RWPE2 (cell line): ENCODE measurements around the gene SOCS2.
A peak's percentile ranks its signal among the peaks of the same experiment; 100 is the strongest.
"Not testable (repeated sequence)": the region's sequence is repeated elsewhere in the genome, so short reads cannot be mapped to it uniquely, and the experiment has no call there.

Experiments used
- ATAC-seq: fragments of 200-7000 bp; cut with Tn5 transposase; 3 replicates; pipeline ENCODE4 v1.9.1; 2021; ENCODE audit warnings: low read depth
- DNase-seq: peaks from one replicate; pipeline ENCODE4 v3.0.0-alpha.2; 2020; ENCODE audit warnings: low spot score
- H3K27ac ChIP-seq: fragments of 450-650 bp; 2 replicates; pipeline ENCODE4 v1.5.1; 2017; ENCODE audit warnings: mild to moderate bottlenecking; ENCODE audit not compliant: poor library complexity, severe bottlenecking
- H3K27me3 ChIP-seq: fragments of 250-450 bp; sonication (Bioruptor Pico); 2 replicates; pipeline ENCODE4 v1.5.1; 2021; ENCODE audit warnings: mild to moderate bottlenecking, moderate library complexity; ENCODE audit not compliant: insufficient read depth, poor library complexity, severe bottlenecking
- H3K36me3 ChIP-seq: fragments of 250-450 bp; sonication (Bioruptor Pico); 2 replicates; pipeline ENCODE4 v1.5.1; 2020; ENCODE audit warnings: low read depth, mild to moderate bottlenecking, moderate library complexity
- H3K4me1 ChIP-seq: fragments of 250-450 bp; sonication (Bioruptor Pico); 2 replicates; pipeline ENCODE4 v1.5.1; 2021; ENCODE audit warnings: mild to moderate bottlenecking, moderate library complexity; ENCODE audit not compliant: insufficient read depth, poor library complexity, severe bottlenecking
- H3K4me3 ChIP-seq: fragments of 250-450 bp; sonication (Bioruptor Pico); 2 replicates; pipeline ENCODE4 v1.5.1; 2021; ENCODE audit warnings: mild to moderate bottlenecking, moderate library complexity; ENCODE audit not compliant: severe bottlenecking
- H3K9me3 ChIP-seq: fragments of 250-450 bp; sonication (Bioruptor Pico); 2 replicates; pipeline ENCODE4 v1.5.1; 2021; ENCODE audit warnings: mild to moderate bottlenecking, moderate library complexity; ENCODE audit not compliant: severe bottlenecking
- CTCF ChIP-seq: fragments of 450-650 bp; IDR thresholded peaks from one replicate; pipeline ENCODE4 v1.5.1; 2017; ENCODE audit warnings: mild to moderate bottlenecking, moderate library complexity; ENCODE audit not compliant: poor library complexity, severe bottlenecking

The SOCS2 gene

DNA sequence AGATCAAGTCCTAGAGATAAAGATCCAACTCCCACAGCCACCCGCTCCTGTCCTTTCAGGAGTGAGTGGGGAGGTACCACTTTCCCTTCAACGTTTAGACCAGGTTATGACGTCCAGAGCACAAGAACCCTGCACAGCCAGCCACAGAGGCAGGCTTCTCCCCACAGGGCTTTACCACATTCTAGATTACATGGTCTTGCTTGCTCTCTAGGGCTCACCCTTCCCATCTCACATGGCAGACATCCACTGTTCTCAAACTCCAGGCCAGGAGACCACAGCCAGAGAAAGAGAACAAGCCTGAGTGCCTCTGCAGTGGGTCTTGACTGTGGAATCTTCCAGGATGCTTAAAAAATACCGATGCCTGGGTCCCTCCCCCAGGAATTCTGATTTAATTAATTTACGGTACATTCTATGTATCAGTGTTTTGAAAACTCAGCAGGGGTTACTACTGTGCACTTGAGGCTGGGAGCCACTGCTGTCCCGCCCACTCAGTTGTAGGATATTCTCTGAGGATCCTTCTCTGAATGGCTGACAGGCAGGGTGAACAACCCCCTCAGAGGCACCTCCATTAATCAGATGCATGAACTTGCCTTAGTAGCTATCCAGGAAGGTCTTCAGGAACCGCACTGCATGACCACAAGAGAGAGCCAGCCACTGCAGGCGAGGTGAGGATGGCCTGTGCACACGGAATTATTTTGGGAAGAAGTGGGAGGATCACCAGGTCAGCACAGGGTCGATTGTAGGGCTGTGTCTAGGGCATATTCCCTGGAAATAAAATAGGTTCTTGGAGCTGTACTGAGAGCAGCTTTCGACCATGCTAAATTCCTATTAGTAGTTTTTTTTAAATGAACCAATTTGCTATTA is 21.5 kb upstream of the SOCS2 start:
- Histone ChIP-seq H3K36me3 (no peaks in the 10 kb centered on the region), H3K4me3 (no peak overlapping the region), H3K9me3 (no peaks in the 10 kb centered on the region), H3K27me3 (no peaks in the 10 kb centered on the region), H3K27ac (no peak overlapping the region), H3K4me1 (no peaks in the 10 kb centered on the region)
- no peak for TF ChIP-seq CTCF
- ATAC-seq = no peak
- DNase-seq = no peak

GRCh38 chr12:93552427-93552826 is 20.0 kb upstream of the SOCS2 start:
- ATAC-seq (no peak), DNase-seq (no peak)

GRCh38 chr12:93557879-93558278 is 14.6 kb upstream of the SOCS2 start:
- not testable (repeated sequence) for H3K4me3 ChIP-seq, H3K4me1 ChIP-seq, H3K36me3 ChIP-seq, H3K9me3 ChIP-seq, DNase-seq, H3K27me3 ChIP-seq, H3K27ac ChIP-seq, ATAC-seq

More at GRCh38 chr12:93552427-93552826, 20.0 kb upstream of the SOCS2 start:
- Histone ChIP-seq H3K27me3 (no peaks in the 10 kb centered on the region), H3K4me1 (no peaks in the 10 kb centered on the region), H3K36me3 (no peaks in the 10 kb centered on the region), H3K4me3 (no peak overlapping the region), H3K27ac (no peak overlapping the region), H3K9me3 (no peaks in the 10 kb centered on the region)
- no peak for TF ChIP-seq CTCF

DNA sequence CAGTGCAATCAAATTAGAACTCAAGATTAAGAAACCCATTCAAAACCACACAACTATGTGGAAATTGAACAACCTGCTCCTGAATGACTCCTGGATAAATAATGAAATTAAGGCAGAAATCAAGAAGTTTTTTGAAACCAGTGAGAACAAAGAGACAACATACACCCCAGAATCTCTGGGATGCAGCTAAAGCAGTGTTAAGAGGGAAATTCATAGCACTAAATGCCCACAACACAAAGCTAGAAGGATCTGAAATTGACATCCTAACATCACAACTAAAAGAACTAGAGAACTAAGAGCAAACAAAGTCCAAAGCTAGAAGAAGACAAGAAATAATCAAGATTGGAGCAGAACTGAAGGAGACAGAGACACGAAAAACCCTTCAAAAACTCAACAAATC is 13.8 kb upstream of the SOCS2 start:
- H3K4me1 ChIP-seq, H3K27ac ChIP-seq, H3K36me3 ChIP-seq, H3K9me3 ChIP-seq, DNase-seq, H3K27me3 ChIP-seq, ATAC-seq, H3K4me3 ChIP-seq: not testable (repeated sequence)

DNA sequence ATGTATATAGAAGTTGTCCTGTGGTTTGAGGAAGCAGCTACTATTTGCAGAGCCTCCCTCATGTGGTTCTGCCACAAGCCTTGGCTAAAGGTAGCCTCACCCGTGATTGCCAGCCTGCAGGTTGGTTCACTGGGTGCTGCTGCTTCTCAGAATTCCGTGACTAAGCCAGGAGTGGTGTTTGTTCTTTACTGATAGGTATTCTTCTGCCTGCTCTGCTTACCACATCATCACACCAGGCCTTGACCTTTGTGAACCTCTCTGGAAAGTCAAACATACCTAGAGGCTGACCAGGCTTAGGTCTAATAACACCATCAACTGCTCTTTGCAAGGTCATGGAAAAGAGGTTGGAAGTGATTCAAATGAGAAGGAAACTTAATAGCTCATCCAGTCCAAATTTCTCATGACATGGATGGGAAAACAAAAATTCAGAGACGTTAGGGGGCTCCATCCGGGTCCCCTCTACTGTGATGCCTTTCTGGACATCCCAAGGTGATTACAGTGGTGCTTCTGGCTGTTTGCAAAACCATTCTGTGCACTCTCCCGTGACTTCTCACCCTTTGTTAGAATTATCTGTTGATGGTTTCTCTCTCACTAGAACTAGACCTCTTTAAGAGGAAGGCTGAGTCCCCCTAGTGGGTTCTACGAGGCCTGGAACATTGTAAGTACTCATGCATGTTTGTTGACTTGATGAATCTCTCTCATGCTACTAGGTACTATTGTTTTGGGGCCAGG is 8.5 kb upstream of the SOCS2 start:
- Histone ChIP-seq H3K27me3 (no peaks in the 10 kb centered on the region), H3K9me3 (no peaks in the 10 kb centered on the region), H3K4me1 (peaks cover 5% of the 10 kb centered on the region), H3K36me3 (no peaks in the 10 kb centered on the region), H3K4me3 (no peak overlapping the region), H3K27ac (peak overlapping the region; percentile 11)
- peak; percentile 21 for TF ChIP-seq CTCF
- DNase-seq (peak; percentile 67), ATAC-seq (peak; percentile 99)
